Tracheal epithelial cell (primary cell): Measurements from ENCODE around the gene CYP46A1. TPM values are rescaled to one million over a fixed set of nuclear protein-coding genes. Genes with fewer than 3 reads are reported as not detected.

Source experiments
- total RNA-seq: library from RNA; depleted of rRNA; stranded (reverse); fragments of >200 nt; gene quantifications from 2 replicates; pipeline ENCODE4 v1.2.1, GENCODE V29; 2014

Gene CYP46A1
- not detected in 2 replicates for total RNA-seq

GRCh38 chr14:99683619-99684409 lies at the start of gene CYP46A1:
CYP46A1 (plus strand) TSS chr14:99684298; CDS start chr14:99684418, 120 bp downstream.

GRCh38 chr14:99644723-99645544 lies 39.2 kb upstream of the CYP46A1 start, which contains the start of gene HHIPL1:
HHIPL1 (plus strand) TSS chr14:99645129; CDS start chr14:99645208, 79 bp downstream.

Other genes starting within 250 kb of the CYP46A1 start
- 75.4 and 76.9 TPM in 2 replicates for gene SETD3, start 203.4 kb upstream of the CYP46A1 start, total RNA-seq
- 17.1 and 25.3 TPM in 2 replicates for gene CCNK, start 202.9 kb upstream of the CYP46A1 start, total RNA-seq
- gene CCDC85C, start 80.1 kb upstream of the CYP46A1 start, total RNA-seq: 23.4 and 42.8 TPM in 2 replicates
- gene HHIPL1, start 39.2 kb upstream of the CYP46A1 start, total RNA-seq: 0.21 and 0.72 TPM in 2 replicates
- 1.5 and 11.3 TPM in 2 replicates for gene EML1, start 109.1 kb downstream of the CYP46A1 start, total RNA-seq